Measurements from ENCODE around the gene BMP8B.

- peak; percentile 2 for TF ChIP-seq EZH2 (IDR thresholded peaks at IDR 0.05; ENCODE audit: low read depth, low read length, severe bottlenecking)
- peak; percentile 55 to 59; a peak in 2 of 4 replicates for TF ChIP-seq SIN3A (conservative IDR thresholded peaks at IDR 0.05 in 1 of 2, IDR thresholded peaks at IDR 0.05 in 1 of 2; ENCODE audit: low read depth in 1 of 2, low read length in 2 of 2)
- no peak for TF ChIP-seq SP1 (IDR thresholded peaks at IDR 0.05; ENCODE audit: low read depth, low read length)
- no peak for TF ChIP-seq RNF2 (IDR thresholded peaks at IDR 0.05; ENCODE audit: borderline replicate concordance, low read depth, low read length, missing control alignments, poor library complexity, severe bottlenecking)
- TF ChIP-seq CTCF (IDR thresholded peaks at IDR 0.05; ENCODE audit: control extremely low read depth in 1 of 3, insufficient read depth in 1 of 3, low read depth in 1 of 3, low read length in 3 of 3), result no peak
- TF ChIP-seq YY1 (IDR thresholded peaks at IDR 0.05; ENCODE audit: low read depth, low read length), result peak; percentile 92
- TF ChIP-seq MAX (IDR thresholded peaks at IDR 0.05), result peak; percentile 93
- no peak for TF ChIP-seq NRF1 (IDR thresholded peaks at IDR 0.05; ENCODE audit: low read depth, low read length)
- TF ChIP-seq TCF12 (IDR thresholded peaks at IDR 0.05; ENCODE audit: low read depth, low read length), result no peak
- TF ChIP-seq FOSL1 (IDR thresholded peaks at IDR 0.05; ENCODE audit: insufficient read depth, low read depth, low read length), result no peak
- no peak for TF ChIP-seq SIX5 (IDR thresholded peaks at IDR 0.05; ENCODE audit: low read depth, low read length)
- peak; percentile 91 for TF ChIP-seq POLR2AphosphoS5 (IDR thresholded peaks at IDR 0.05; ENCODE audit: low read depth, low read length)
- no peak for TF ChIP-seq BCL11A (IDR thresholded peaks at IDR 0.05; ENCODE audit: low read depth in 2 of 2, low read length in 2 of 2)
Observed at GRCh38 chr1:39738622-39739366, 49.9 kb downstream of the BMP8B start, which contains the start of gene PPIE.
